H1 (cell line): Measurements from ENCODE around the gene KCNJ9. TPM values are rescaled to one million over a fixed set of nuclear protein-coding genes. Genes with fewer than 3 reads are reported as not detected.

ENCODE experiments used
- CTCF ChIA-PET: fragments of 300-600 bp; sonication (Branson Sonifier 250); formaldehyde crosslinking; loops from one replicate; lab custom pipeline; 2021; ENCODE audit not compliant: partially characterized antibody; lab: Charles Lee
- POLR2A ChIA-PET: fragments of 300-600 bp; sonication (Branson Sonifier 250); formaldehyde crosslinking; loops from one replicate; lab custom pipeline; 2021; ENCODE audit warnings: inconsistent platforms; ENCODE audit not compliant: partially characterized antibody; lab: Charles Lee
- DNase-seq, 2 experiments: peaks; one replicate each; pipeline versions ENCODE4 v3.0.0 to v3.0.0-alpha.2; 2010 to 2022; ENCODE audit warnings: low spot score in 2 of 2, low read depth in 1 of 2, mixed read lengths in 1 of 2
- FAIRE-seq: peaks from 2 replicates; lab custom pipeline; 2011; peaks lifted over from hg19 to GRCh38; lab: Jason Lieb, UNC
- H2AFZ ChIP-seq: 2 replicates; pipeline ENCODE4 v1.8.1; 2012; ENCODE audit warnings: low read length, inconsistent platforms
- H2AK5ac ChIP-seq: 2 replicates; pipeline ENCODE4 v1.6.1; 2013; ENCODE audit warnings: low read depth, low read length
- H2BK120ac ChIP-seq: replicated peaks from 2 replicates; pipeline ENCODE3; 2013; ENCODE audit warnings: low read depth, low read length, inconsistent platforms
- H2BK12ac ChIP-seq: 2 replicates; pipeline ENCODE4 v1.6.1; 2013; ENCODE audit warnings: low read depth, low read length
- H2BK15ac ChIP-seq: 2 replicates; pipeline ENCODE4 v1.6.1; 2013; ENCODE audit warnings: low read length
- H2BK20ac ChIP-seq: 2 replicates; pipeline ENCODE4 v1.6.1; 2013; ENCODE audit warnings: low read length
- H2BK5ac ChIP-seq: 2 replicates; pipeline ENCODE4 v1.6.1; 2013; ENCODE audit warnings: low read depth, low read length
- H3K14ac ChIP-seq: 2 replicates; pipeline ENCODE4 v1.6.1; 2013; ENCODE audit warnings: inconsistent platforms; ENCODE audit not compliant: insufficient read length
- H3K18ac ChIP-seq: 2 replicates; pipeline ENCODE4 v1.6.1; 2013; ENCODE audit warnings: low read length; ENCODE audit errors: extremely low read depth
- H3K23ac ChIP-seq: 2 replicates; pipeline ENCODE4 v1.6.1; 2013; ENCODE audit warnings: inconsistent platforms; ENCODE audit not compliant: insufficient read length
- H3K23me2 ChIP-seq: 2 replicates; pipeline ENCODE4 v1.6.1; 2013; ENCODE audit warnings: low read depth, low read length
- H3K27ac ChIP-seq: 2 replicates; pipeline ENCODE4 v1.6.1; 2011; ENCODE audit warnings: low read depth, low read length, inconsistent platforms
- H3K27me3 ChIP-seq, 4 experiments: replicated peaks in 1 of 4; 1 replicate in 1 of 4; 2 replicates in 3 of 4; pipeline versions ENCODE4 v1.6.1 to v1.8.1; 2011 to 2013; ENCODE audit warnings: low read length in 3 of 4, mild to moderate bottlenecking in 3 of 4, inconsistent platforms in 2 of 4, mixed read lengths in 2 of 4, moderate library complexity in 1 of 4; ENCODE audit not compliant: control insufficient read depth in 3 of 4, insufficient read depth in 3 of 4; ENCODE audit errors: extremely low read depth in 1 of 4
- H3K36me3 ChIP-seq, 4 experiments: 2 replicates each; pipeline versions ENCODE4 v1.6.1 to v1.8.1; 2011 to 2013; ENCODE audit warnings: mild to moderate bottlenecking in 4 of 4, low read length in 3 of 4, moderate library complexity in 2 of 4, control low read depth in 1 of 4, inconsistent platforms in 1 of 4; ENCODE audit not compliant: insufficient read depth in 4 of 4, control insufficient read depth in 2 of 4
- H3K4ac ChIP-seq: replicated peaks from 2 replicates; pipeline ENCODE3; 2013; ENCODE audit warnings: low read length, low read depth, mixed read lengths, inconsistent platforms; ENCODE audit not compliant: insufficient read length
- H3K4me1 ChIP-seq, 4 experiments: replicated peaks in 1 of 4; 1 replicate in 1 of 4; 2 replicates in 3 of 4; pipeline versions ENCODE4 v1.6.1 to v1.8.1; 2011 to 2013; ENCODE audit warnings: low read length in 3 of 4, inconsistent platforms in 2 of 4, mixed read lengths in 1 of 4; ENCODE audit not compliant: insufficient read depth in 4 of 4, control insufficient read depth in 3 of 4
- H3K4me2 ChIP-seq, 2 experiments: 2 replicates each; pipeline versions ENCODE4 v1.6.1 to v1.8.1; 2011 to 2013; ENCODE audit warnings: low read depth in 2 of 2, low read length in 2 of 2, control low read depth in 1 of 2, inconsistent platforms in 1 of 2, mild to moderate bottlenecking in 1 of 2; ENCODE audit not compliant: insufficient read depth in 1 of 2
- H3K4me3 ChIP-seq, 4 experiments: fragments of 200-600, 300-600 bp in 1 of 4; sonication (generic), shearing (Covaris generic), sonication (Bioruptor Twin) in 1 of 4; 2 replicates each; pipeline versions ENCODE4 v1.5.1 to v1.8.1; 2011 to 2016; ENCODE audit warnings: low read length in 4 of 4, low read depth in 3 of 4, control low read depth in 2 of 4, inconsistent platforms in 2 of 4, mild to moderate bottlenecking in 2 of 4, mixed read lengths in 1 of 4, moderate library complexity in 1 of 4; ENCODE audit not compliant: insufficient read depth in 2 of 4; ENCODE audit errors: extremely low read depth in 1 of 4
- H3K56ac ChIP-seq: replicated peaks from 2 replicates; pipeline ENCODE3; 2013; ENCODE audit warnings: low read depth, mild to moderate bottlenecking, mixed read lengths, low read length, inconsistent platforms; ENCODE audit not compliant: insufficient read length
- H3K79me1 ChIP-seq: 2 replicates; pipeline ENCODE4 v1.6.1; 2013; ENCODE audit warnings: low read depth, low read length, control low read depth
- H3K79me2 ChIP-seq, 2 experiments: 2 replicates each; pipeline versions ENCODE4 v1.6.1 to v1.8.1; 2012 to 2013; ENCODE audit warnings: low read length in 2 of 2, mild to moderate bottlenecking in 2 of 2, inconsistent platforms in 1 of 2; ENCODE audit not compliant: insufficient read depth in 2 of 2, control insufficient read depth in 1 of 2
- H3K9ac ChIP-seq, 4 experiments: replicated peaks in 1 of 4; 1 replicate in 1 of 4; 2 replicates in 3 of 4; pipeline versions ENCODE4 v1.6.1 to v1.8.1; 2011 to 2013; ENCODE audit warnings: low read depth in 3 of 4, low read length in 3 of 4, control low read depth in 2 of 4, mild to moderate bottlenecking in 2 of 4, moderate library complexity in 2 of 4, inconsistent platforms in 1 of 4; ENCODE audit errors: extremely low read depth in 1 of 4
- H3K9me3 ChIP-seq, 2 experiments: 2 replicates each; pipeline versions ENCODE4 v1.6.1 to v1.8.1; 2012 to 2013; ENCODE audit warnings: mild to moderate bottlenecking in 2 of 2, moderate library complexity in 2 of 2, control low read depth in 1 of 2, inconsistent platforms in 1 of 2, low read depth in 1 of 2, low read length in 1 of 2, mixed read lengths in 1 of 2; ENCODE audit not compliant: insufficient read depth in 2 of 2
- H4K20me1 ChIP-seq, 2 experiments: replicated peaks in 1 of 2; 2 replicates each; pipeline versions ENCODE3 to v1.8.1; 2011 to 2013; ENCODE audit warnings: inconsistent platforms in 2 of 2, low read length in 2 of 2, mild to moderate bottlenecking in 1 of 2; ENCODE audit not compliant: insufficient read depth in 2 of 2, control insufficient read depth in 1 of 2
- H4K5ac ChIP-seq: 2 replicates; pipeline ENCODE4 v1.6.1; 2013; ENCODE audit warnings: low read length, low read depth, mixed read lengths, inconsistent platforms; ENCODE audit not compliant: insufficient read length
- H4K8ac ChIP-seq: 2 replicates; pipeline ENCODE4 v1.8.0; 2013; ENCODE audit warnings: mild to moderate bottlenecking, moderate library complexity, low read length, inconsistent platforms; ENCODE audit not compliant: insufficient read depth; ENCODE audit errors: extremely low read depth
- H4K91ac ChIP-seq: replicated peaks from 2 replicates; pipeline ENCODE3; 2013; ENCODE audit warnings: low read length, mixed read lengths, inconsistent platforms; ENCODE audit not compliant: insufficient read length
- TAF7 ChIP-seq: optimal IDR thresholded peaks from 2 replicates; pipeline ENCODE3; 2011; ENCODE audit warnings: low read depth, mild to moderate bottlenecking, inconsistent platforms, low read length, moderate library complexity, borderline replicate concordance
- WGBS, 2 experiments: shearing (Covaris generic) in 1 of 2; methylation state at CpG; one replicate each; pipeline versions ENCODE4 v1.1.6 to v1.1.7; 2013 to 2015; ENCODE audit warnings: low lambda C conversion rate in 2 of 2, mixed read lengths in 2 of 2, inconsistent platforms in 1 of 2, low coverage in 1 of 2, missing lambda C conversion rate in 1 of 2; ENCODE audit not compliant: insufficient replicate concordance in 2 of 2, insufficient coverage in 1 of 2, insufficient read length in 1 of 2; ENCODE audit errors: extremely low coverage in 1 of 2, missing lambda C conversion rate in 1 of 2; 5-methylcytosine and 5-hydroxymethylcytosine counted together
- polyA plus RNA-seq, 7 experiments: library from polyadenylated mRNA; depleted of rRNA in 3 of 7; stranded (reverse) in 5 of 7; unstranded in 2 of 7; fragments of >200 nt in 5 of 7; fragments of 200-250 nt in 2 of 7; gene quantifications; 1 replicate in 5 of 7; 2 replicates in 1 of 7; 4 replicates in 1 of 7; pipeline versions ENCODE4 v1.2.1 to v1.2.3, GENCODE V29; 2011 to 2013; ENCODE audit warnings: missing spikeins in 2 of 7, mixed read lengths in 2 of 7
- total RNA-seq: library from RNA; stranded (reverse); fragmentation: NEBNext Ultra II Directional; extraction: Animal tissue kit (Norgen Biotek cat#: 25700); gene quantifications from 2 replicates; pipeline ENCODE4 v1.2.1, GENCODE V29; 2021

KCNJ9 gene
- total and polyA plus RNA-seq, 2 of the 8 experiments (the other 6 are each of a cell fraction or from before 2014, with no cell fraction given), result 0.02 to 0.13 TPM

DNA sequence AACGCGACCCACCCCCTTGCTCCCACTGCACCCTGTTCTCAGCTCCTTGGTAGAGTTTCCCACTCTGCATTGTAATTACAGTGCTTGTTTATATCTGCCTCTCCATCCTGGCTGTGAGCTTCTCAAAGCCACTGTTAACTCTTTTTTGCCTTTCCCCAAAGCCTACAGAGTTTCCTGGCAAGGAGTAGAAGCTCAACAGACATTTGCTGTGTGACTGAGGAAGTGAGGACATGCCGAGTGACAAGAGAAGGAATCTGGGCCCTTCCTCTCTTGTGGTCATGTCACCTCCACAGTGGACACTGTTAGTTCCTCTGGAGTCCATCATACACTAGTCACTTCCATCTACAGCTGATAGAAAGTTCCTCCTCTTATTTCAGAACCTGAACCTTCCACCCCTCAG, 23.1 kb downstream of the KCNJ9 start:
- Histone ChIP-seq H3K4ac (no peak overlapping the region), H2BK120ac (no peak overlapping the region), H3K9me3 (no peaks in the 10 kb centered on the region), H3K27me3 (no peaks in the 10 kb centered on the region), H3K23me2 (no peaks in the 10 kb centered on the region), H3K9ac (no peak overlapping the region; a peak in 1 of 7 replicates), H2BK5ac (no peak overlapping the region), H3K36me3 (no peaks in the 10 kb centered on the region), H4K8ac (no peak overlapping the region), H4K5ac (no peak overlapping the region), H3K14ac (no peak overlapping the region), H3K27ac (peak overlapping the region; percentile 6; the same call in 1 of the 2 replicates), H4K20me1 (no peaks in the 10 kb centered on the region), H3K4me1 (peaks cover 6 to 22% (median 15%) of the 10 kb centered on the region in 4 experiments), H3K56ac (no peak overlapping the region), H3K79me1 (no peaks in the 10 kb centered on the region), H2BK12ac (no peak overlapping the region), H3K79me2 (no peaks in the 10 kb centered on the region), H2AFZ (peak overlapping the region; percentile 65), H4K91ac (no peak overlapping the region), H3K18ac (peak overlapping the region; percentile 1), H2AK5ac (no peak overlapping the region), H3K4me2 (no peak overlapping the region), H3K23ac (no peak overlapping the region), H2BK15ac (no peak overlapping the region), H3K4me3 (no peak overlapping the region), H2BK20ac (peak overlapping the region; percentile 11; the same call in 1 of the 2 replicates)
- POLR2A ChIA-PET, result interaction anchor here (0.7 to 4.2 kb wide), 9 partner anchors 9 to 144 kb away, joined by 3 to 31 read pairs (median 3); partner anchors contain the start of gene ATP1A2
- FAIRE-seq, result no peak
- WGBS, 2 experiments, result 72% methylated on average over 3 of the region's 3 CpGs; no CpG with 5 or more reads in 1 of the 2 experiments
- CTCF ChIA-PET, result interaction anchor here (1.1 to 7.4 kb wide), 25 partner anchors 9 to 187 kb away, joined by 3 to 256 read pairs (median 8); partner anchors contain the start of genes ATP1A2, CASQ1 and KCNJ9
- no peak for TF ChIP-seq TAF7
- DNase-seq, result no peak
